ENCODE results near the gene UTF1. TPM values are rescaled to one million over a fixed set of nuclear protein-coding genes. Genes with fewer than 3 reads are reported as not detected.

UTF1 gene
- total RNA-seq, 3 donors from 2014 or later = not detected

- Histone ChIP-seq H3K27ac (no peak within 1 kb of the TSS), H3K4me3 (peak within 1 kb of the TSS; percentile 13 to 53 (median 34)), H3K9me3 (no peaks in the 10 kb centered on the region), H3K36me3 (no peaks in the 10 kb centered on the region), H3K4me1 (peaks cover 0 to 4% of the 10 kb centered on the region in 2 donors), H3K27me3 (peaks cover 18 to 95% of the 10 kb centered on the region in 2 donors)
- no peak for DNase-seq (ENCODE audit: low spot score in 2 of 2)
- TF ChIP-seq CTCF (IDR thresholded peaks at IDR 0.05) = no peak
- intact Hi-C loops (cut with DNase I; ENCODE audit: low total_unique reads) = no loop called here
These were observed 7.8 kb downstream of the UTF1 start, which contains the start of gene VENTX for GRCh38 chr10:133237588-133238465. VENTX (plus strand) TSS chr10:133237855; CDS start chr10:133237915, 60 bp downstream.

GRCh38 chr10:133238466-133238804 is 8.4 kb downstream of the UTF1 start:
- no peak overlapping the region for H3K4me3 ChIP-seq
- H3K9me3 ChIP-seq = no peaks in the 10 kb centered on the region
- H3K27ac ChIP-seq = no peak overlapping the region
- H3K4me1 ChIP-seq = peaks cover 0 to 4% of the 10 kb centered on the region in 2 donors
- no peaks in the 10 kb centered on the region for H3K36me3 ChIP-seq
- DNase-seq (ENCODE audit: low spot score in 2 of 2) = no peak
- TF ChIP-seq POLR2AphosphoS5 (IDR thresholded peaks at IDR 0.05) (no peak), POLR2A (IDR thresholded peaks at IDR 0.05) (no peak), CTCF (IDR thresholded peaks at IDR 0.05) (no peak)
- H3K27me3 ChIP-seq = peaks cover 18 to 95% of the 10 kb centered on the region in 2 donors
- intact Hi-C loops (cut with DNase I; ENCODE audit: low total_unique reads) = no loop called here

- H3K4me3 ChIP-seq = no peak overlapping the region
- peaks cover 18 to 97% of the 10 kb centered on the region in 2 donors for H3K27me3 ChIP-seq
- DNase-seq (ENCODE audit: low spot score in 2 of 2) = no peak
- H3K4me1 ChIP-seq = peaks cover 0 to 4% of the 10 kb centered on the region in 2 donors
- TF ChIP-seq POLR2A (IDR thresholded peaks at IDR 0.05) (no peak), CTCF (IDR thresholded peaks at IDR 0.05) (no peak)
- no peaks in the 10 kb centered on the region for H3K9me3 ChIP-seq
- intact Hi-C loops (cut with DNase I; ENCODE audit: low total_unique reads) = no loop called here
- no peaks in the 10 kb centered on the region for H3K36me3 ChIP-seq
- no peak overlapping the region for H3K27ac ChIP-seq
These were observed 10.0 kb downstream of the UTF1 start for GRCh38 chr10:133239990-133240389.

GRCh38 chr10:133241501-133242205 is 11.6 kb downstream of the UTF1 start:
- Histone ChIP-seq H3K36me3 (no peaks in the 10 kb centered on the region), H3K9me3 (no peaks in the 10 kb centered on the region), H3K27me3 (peaks cover 18 to 94% of the 10 kb centered on the region in 2 donors), H3K27ac (no peak overlapping the region), H3K4me1 (peaks cover 0 to 4% of the 10 kb centered on the region in 2 donors), H3K4me3 (peak overlapping the region in 2 of 3 donors; percentile 16 to 22)
- intact Hi-C loops (cut with DNase I; ENCODE audit: low total_unique reads) = no loop called here
- no peak for TF ChIP-seq POLR2AphosphoS5 (IDR thresholded peaks at IDR 0.05)
- no peak for TF ChIP-seq CTCF (IDR thresholded peaks at IDR 0.05)
- TF ChIP-seq POLR2A (IDR thresholded peaks at IDR 0.05) = no peak
- no peak for DNase-seq (ENCODE audit: low spot score in 2 of 2)
